NCI-H1436 (cell line): Measurements from ENCODE around the gene KRTAP12-4.
"Not testable (repeated sequence)": the region's sequence is repeated elsewhere in the genome, so short reads cannot be mapped to it uniquely, and the experiment has no call there.

Experiments used
- DNase-seq: peaks from one replicate; lab custom pipeline; 2025; lab: John Stamatoyannopoulos, UW

Gene KRTAP12-4, protein sequence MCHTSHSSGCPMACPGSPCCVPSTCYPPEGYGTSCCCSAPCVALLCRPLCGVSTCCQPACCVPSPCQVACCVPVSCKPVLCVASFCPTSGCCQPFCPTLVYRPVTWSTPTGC

DNA sequence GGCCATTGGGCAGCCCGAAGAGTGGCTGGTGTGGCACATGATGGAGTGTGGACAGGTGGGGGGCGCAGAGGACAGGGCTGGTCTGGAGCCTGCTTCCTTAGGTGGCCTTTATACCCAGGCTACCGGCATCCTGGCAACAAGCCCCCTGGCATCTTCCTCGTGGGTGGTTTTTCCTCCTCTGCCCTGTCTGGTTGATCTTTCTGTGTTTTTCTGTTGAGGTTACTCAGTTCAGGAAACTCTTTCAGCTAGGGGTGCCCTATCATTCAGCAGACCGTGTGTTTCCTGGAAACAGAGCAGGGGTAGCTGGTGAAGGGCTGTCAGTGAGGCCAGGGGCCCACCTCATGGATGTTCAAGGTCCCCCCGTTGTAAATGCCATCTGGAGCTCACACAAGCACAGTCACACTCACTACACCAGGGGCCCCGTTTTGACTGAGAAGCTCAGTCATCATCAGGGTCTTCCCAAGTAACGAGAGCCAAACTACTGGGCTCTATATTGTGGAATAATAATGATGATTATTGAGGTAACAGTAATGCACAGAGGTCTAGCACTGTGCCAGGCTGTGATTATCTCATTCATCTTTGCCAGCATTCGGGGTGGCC, at the start of gene KRTAP12-4:
Gene KRTAP12-4 (minus strand): TSS at position 84 of the 600 bp plus-strand sequence. CDS start 45 bp downstream, at position 39.
- no peak for DNase-seq

- DNase-seq, result no peak
Measured at GRCh38 chr21:44703731-44704635, 49.5 kb upstream of the KRTAP12-4 start.

GRCh38 chr21:44702973-44703730, 48.7 kb upstream of the KRTAP12-4 start:
- no peak for DNase-seq

- no peak for DNase-seq
Measured at GRCh38 chr21:44702111-44702972, 47.9 kb upstream of the KRTAP12-4 start.

- DNase-seq, result no peak
Measured at GRCh38 chr21:44701541-44701940, 47.1 kb upstream of the KRTAP12-4 start.

- DNase-seq, result no peak
Measured at GRCh38 chr21:44701023-44701400, 46.6 kb upstream of the KRTAP12-4 start.

GRCh38 chr21:44700101-44701022, 45.9 kb upstream of the KRTAP12-4 start:
- DNase-seq, result no peak

- no peak for DNase-seq
Measured at GRCh38 chr21:44699502-44700001, 45.1 kb upstream of the KRTAP12-4 start.

DNA sequence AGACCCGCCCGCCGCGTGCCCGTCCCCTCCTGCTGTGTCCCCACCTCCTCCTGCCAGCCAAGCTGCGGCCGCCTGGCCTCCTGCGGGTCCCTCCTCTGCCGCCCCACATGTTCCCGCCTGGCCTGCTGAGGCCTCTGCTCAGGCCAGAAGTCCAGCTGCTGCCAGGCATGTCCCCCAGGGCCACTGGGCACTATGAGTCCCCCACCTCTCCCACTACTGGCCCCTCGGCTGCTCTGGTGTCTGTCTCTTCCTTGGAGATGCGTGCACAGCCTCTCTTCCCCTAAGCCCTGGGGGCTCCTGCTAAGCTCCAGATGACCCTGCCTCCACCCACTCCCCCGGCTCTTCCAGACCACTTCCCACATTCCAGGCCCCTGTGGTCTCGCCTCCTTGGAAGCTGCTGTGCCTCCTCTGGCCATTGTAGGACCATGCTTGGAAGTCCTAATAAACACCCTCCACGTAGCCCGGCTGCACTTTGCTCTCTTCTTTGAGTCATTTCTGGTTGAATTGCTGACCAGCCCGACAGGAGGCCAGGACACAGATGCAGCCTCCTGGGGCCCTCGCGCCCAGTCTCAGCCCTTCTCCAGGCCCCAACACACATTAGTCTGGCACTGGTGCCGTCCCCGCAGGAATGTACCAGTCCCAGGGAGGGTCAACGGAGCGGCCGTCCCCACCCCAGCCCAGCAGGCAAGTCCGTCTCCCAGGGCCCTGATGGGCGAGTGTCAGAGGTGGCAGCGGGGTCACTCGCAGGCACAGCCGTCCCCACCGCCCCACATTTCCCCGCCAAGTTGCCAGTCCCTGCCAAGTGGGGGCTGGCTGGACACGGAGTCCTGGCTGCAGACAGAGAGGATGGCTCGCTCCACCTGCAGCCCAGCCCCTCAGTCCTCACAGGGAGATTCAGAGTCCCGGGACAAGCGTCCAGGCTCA, 43.6 kb upstream of the KRTAP12-4 start:
- DNase-seq, result no peak

DNA sequence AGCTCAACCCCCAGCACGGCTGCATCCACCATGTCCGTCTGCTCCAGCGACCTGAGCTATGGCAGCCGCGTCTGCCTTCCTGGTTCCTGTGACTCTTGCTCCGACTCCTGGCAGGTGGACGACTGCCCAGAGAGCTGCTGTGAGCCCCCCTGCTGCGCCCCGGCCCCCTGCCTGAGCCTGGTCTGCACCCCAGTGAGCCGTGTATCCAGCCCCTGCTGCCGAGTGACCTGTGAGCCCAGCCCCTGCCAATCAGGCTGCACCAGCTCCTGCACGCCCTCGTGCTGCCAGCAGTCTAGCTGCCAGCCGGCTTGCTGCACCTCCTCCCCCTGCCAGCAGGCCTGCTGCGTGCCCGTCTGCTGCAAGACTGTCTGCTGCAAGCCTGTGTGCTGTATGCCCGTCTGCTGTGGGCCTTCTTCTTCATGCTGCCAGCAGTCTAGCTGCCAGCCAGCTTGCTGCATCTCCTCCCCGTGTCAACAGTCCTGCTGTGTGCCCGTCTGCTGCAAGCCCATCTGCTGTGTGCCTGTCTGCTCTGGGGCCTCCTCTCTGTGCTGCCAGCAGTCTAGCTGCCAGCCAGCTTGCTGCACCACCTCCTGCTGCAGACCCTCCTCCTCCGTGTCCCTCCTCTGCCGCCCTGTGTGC, 42.8 kb upstream of the KRTAP12-4 start, which contains the start of gene KRTAP10-12:
Gene KRTAP10-12 (plus strand): TSS at position 1 of the 639 bp plus-strand sequence. CDS start 30 bp downstream, at position 31.
- not testable (repeated sequence) for DNase-seq

DNA sequence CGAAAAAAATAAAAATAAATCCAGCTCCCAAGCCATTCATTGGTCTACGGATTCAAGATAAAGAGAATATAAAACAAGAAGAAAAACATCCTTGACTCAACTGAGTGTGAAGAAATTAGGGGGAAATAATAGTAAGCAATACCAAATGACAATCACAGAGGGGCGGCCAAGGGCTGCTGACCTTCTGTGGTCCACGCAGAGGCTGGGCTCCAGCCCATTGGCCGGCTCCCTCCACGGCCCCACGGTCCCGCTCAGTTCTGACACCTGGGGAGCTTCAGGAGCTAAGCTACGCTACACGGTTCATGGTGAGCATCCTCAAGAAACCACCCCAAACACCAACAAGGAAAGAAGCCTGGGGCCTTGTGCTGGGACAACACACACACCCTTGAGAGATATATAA, 42.1 kb upstream of the KRTAP12-4 start:
- no peak for DNase-seq

- DNase-seq, result no peak
Measured at GRCh38 chr21:44695641-44696040, 41.2 kb upstream of the KRTAP12-4 start.

DNA sequence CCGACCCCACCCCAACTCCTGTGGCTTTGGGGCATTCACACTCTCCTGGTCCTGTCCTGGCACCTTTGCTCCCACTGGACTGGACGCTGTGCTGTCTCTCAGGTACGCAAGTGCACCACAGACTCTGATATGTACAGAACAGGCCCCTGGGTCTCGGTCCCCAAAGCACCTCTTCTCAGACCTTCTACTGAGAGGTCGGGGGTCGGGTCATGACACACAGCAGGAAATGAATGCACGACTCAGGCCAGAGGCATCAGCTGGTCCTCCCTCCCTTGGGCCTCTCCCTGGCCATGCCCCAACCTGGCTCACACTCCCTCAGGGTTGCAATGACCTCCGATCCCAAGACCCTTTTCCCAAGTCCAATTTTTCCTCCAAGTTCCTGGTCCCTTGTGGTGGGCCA, 40.7 kb upstream of the KRTAP12-4 start:
- DNase-seq, result no peak

- no peak for DNase-seq
Measured at GRCh38 chr21:44694776-44695175, 40.3 kb upstream of the KRTAP12-4 start.

DNA sequence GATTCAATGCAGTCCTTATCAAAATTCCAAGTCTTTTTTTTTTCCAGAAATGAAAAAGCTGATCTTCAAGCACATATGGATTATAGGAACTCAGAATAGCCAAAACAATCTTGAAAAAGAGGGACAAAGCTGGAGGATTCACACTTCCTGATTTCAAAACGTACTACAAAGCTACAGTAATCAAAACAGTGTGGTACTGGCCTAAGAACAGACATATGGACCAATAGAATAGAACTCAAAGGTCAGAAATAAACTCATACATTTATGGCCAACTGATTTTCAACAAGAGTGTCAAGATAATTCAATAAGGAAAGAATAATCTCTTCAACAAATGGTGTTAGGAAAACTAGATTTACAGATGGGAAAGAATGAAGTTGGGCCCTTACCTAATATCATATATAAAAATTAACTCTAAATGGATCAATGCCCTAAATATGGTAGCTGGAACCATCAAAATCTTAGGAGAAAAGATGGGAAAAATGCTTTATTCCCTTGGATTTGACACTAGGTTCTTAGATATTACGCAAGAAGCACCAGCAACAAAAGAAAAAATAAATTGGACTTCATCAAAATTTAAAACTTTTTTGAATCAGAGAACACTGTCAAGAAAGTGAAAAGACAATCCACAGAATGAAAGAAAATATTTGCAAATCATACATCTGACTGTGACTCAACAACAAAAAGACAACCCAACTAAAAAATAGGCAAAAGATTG, 38.5 kb upstream of the KRTAP12-4 start:
- DNase-seq, result no peak

DNA sequence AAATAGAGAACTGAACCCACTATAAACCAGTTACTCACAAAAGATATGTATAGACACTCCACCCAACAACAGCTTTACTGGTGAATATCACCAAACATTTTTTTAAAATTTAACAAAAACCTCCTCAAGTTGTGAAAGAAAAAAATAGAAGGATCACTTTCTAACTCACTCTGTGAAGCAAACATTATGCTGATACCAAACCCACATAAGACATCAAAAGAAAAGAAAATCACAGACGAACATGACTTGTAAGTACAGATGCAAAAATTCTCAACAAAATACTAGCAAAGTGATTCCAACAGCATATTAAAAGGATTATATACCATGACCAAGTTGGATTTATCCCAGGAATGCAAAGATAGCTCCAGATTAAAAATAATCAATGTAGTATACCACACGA, 37.2 kb upstream of the KRTAP12-4 start:
- no peak for DNase-seq

DNA sequence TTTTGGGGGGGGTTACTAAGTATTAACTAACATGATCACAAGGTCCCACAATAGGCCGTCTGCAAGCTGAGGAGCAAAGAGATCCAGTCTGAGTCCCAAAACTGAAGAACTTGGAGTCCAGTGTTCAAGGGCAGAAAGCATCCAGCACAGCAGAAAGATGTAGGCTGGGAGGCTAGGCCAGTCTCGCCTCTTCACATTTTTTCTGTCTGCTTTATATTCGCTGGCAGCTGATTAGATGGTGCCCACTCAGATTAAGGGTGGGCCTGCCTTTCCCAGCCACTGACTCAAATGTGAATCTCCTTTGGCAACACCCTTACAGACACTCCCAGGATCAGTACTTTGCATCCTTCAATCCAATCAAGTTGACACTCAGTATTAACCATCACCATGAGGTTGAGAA, 35.3 kb upstream of the KRTAP12-4 start:
- not testable (repeated sequence) for DNase-seq

DNA sequence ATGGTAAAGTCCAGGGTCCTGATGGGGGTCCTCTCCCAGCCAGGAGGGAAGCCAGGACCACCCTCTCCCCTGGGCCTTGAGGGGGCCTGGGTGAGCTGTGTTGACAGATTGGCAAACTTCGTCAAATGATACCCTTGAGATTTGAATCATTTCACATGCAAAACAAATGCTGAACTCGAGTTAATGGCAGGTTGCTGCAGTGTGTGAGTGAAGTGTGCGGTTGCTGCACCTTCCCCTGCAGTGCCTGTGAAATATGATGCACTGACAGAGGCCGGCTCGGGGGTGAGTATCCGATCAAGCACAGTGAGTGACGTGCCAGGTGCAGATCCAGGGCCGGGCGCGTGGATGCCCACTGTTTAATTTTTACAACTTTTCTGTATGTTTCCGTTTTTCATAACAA, 33.2 kb upstream of the KRTAP12-4 start:
- DNase-seq, result peak; percentile 77
